ENCODE measurements around the gene CFAP119. TPM values are rescaled to one million over a fixed set of nuclear protein-coding genes. Genes with fewer than 3 reads are reported as not detected.
"Not testable (repeated sequence)": the region's sequence is repeated elsewhere in the genome, so short reads cannot be mapped to it uniquely, and the experiment has no call there.

The CFAP119 gene
- 4.8 and 5.2 TPM in 2 replicates for total RNA-seq (2014; rRNA removed; shearing (Covaris generic))

GRCh38 chr16:30761928-30762902 lies at the start of gene CFAP119, which contains the start of gene RNF40:
TSS of gene CFAP119 (minus strand) at chr16:30762062. CDS start at chr16:30761748, 314 bp downstream.
TSS of gene RNF40 (plus strand) at chr16:30762322. CDS start at chr16:30762546, 224 bp downstream.
- DNase-seq (ENCODE audit: low read depth) = peak; percentile 99

GRCh38 chr16:30809675-30810074 lies 47.8 kb upstream of the CFAP119 start:
- DNase-seq (ENCODE audit: low read depth) = not testable (repeated sequence)

- DNase-seq (ENCODE audit: low read depth) = not testable (repeated sequence)
Measured at GRCh38 chr16:30808890-30809426, 47.1 kb upstream of the CFAP119 start.

- DNase-seq (ENCODE audit: low read depth) = no peak
Measured at GRCh38 chr16:30808146-30808545, 46.3 kb upstream of the CFAP119 start.

- DNase-seq (ENCODE audit: low read depth) = peak; percentile 82
Measured at GRCh38 chr16:30805370-30806169, 43.7 kb upstream of the CFAP119 start.

- no peak for DNase-seq (ENCODE audit: low read depth)
Measured at GRCh38 chr16:30805056-30805369, 43.2 kb upstream of the CFAP119 start.

GRCh38 chr16:30802936-30803335 lies 41.1 kb upstream of the CFAP119 start:
- DNase-seq (ENCODE audit: low read depth) = no peak

- no peak for DNase-seq (ENCODE audit: low read depth)
Measured at GRCh38 chr16:30797670-30798309, 35.9 kb upstream of the CFAP119 start.

GRCh38 chr16:30794634-30795033 lies 32.8 kb upstream of the CFAP119 start:
- no peak for DNase-seq (ENCODE audit: low read depth)

GRCh38 chr16:30793508-30794069 lies 31.7 kb upstream of the CFAP119 start:
- DNase-seq (ENCODE audit: low read depth) = no peak

GRCh38 chr16:30787613-30788378 lies 25.9 kb upstream of the CFAP119 start:
- DNase-seq (ENCODE audit: low read depth) = no peak

- peak; percentile 67 for DNase-seq (ENCODE audit: low read depth)
Measured at GRCh38 chr16:30786936-30787612, 25.2 kb upstream of the CFAP119 start, which contains the start of gene ZNF629. TSS of gene ZNF629 (minus strand) at chr16:30787205. CDS start at chr16:30784482, 2,723 bp downstream.

GRCh38 chr16:30786115-30786935 lies 24.5 kb upstream of the CFAP119 start:
- peak; percentile 74 for DNase-seq (ENCODE audit: low read depth)

- no peak for DNase-seq (ENCODE audit: low read depth)
Measured at GRCh38 chr16:30785126-30786106, 23.6 kb upstream of the CFAP119 start.

GRCh38 chr16:30784215-30784614 lies 22.4 kb upstream of the CFAP119 start:
- no peak for DNase-seq (ENCODE audit: low read depth)

GRCh38 chr16:30783280-30784109 lies 21.6 kb upstream of the CFAP119 start:
- DNase-seq (ENCODE audit: low read depth) = no peak

Data from M059J (cell line).